Fibroblast of skin of left quadriceps (primary cell): ENCODE data around the gene MTARC2.

Source experiments
- DNase-seq, 2 experiments: peaks; one replicate each; pipeline ENCODE4 v3.0.0-alpha.2; 2013; ENCODE audit warnings: low read depth in 2 of 2

MTARC2 gene

GRCh38 chr1:220803401-220804201, 55.5 kb downstream of the MTARC2 start:
- DNase-seq = no peak

DNA sequence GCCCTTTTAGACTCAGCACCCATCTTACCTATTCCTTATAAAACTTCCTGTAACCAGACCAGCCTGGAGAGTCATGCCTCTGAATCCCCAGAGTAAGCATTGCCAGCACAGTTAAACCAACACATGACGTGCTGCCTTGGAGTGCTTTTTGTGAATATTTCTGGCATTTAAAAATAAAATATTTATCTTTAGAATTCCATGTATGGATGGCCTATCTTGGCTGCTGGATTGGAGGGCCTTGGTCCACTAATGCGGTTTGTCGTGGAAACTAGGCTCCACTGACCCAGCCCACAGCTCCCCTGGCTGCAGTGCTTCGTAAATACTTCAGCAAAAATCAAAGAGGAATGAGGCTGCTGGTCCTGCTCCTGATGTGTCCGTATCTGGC, 56.1 kb downstream of the MTARC2 start:
- DNase-seq = no peak

- DNase-seq = no peak
Observed at GRCh38 chr1:220806408-220806807, 58.3 kb downstream of the MTARC2 start.

DNA sequence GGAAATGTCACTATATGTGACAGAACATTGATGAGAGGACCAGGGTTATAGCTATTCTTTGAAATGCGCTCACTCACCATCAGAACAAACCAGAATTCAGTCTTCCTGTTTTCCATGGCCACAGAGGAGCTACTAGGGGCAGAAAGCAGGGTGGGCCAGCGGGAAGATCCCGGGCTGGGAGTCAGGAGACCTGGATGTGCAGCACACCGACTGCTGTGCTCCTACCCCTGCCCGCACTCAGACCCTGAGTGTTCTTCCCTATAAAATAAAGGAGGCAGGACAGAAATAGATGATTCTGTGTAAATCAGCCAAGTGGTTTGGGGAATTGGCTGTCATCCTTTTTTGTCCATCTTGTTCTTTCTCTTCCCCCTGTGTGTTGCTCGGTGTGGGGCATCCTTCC, 59.6 kb downstream of the MTARC2 start:
- DNase-seq = no peak

GRCh38 chr1:220808345-220809186, 60.4 kb downstream of the MTARC2 start:
- DNase-seq = no peak

GRCh38 chr1:220809187-220809550, 61.0 kb downstream of the MTARC2 start:
- DNase-seq = no peak

DNA sequence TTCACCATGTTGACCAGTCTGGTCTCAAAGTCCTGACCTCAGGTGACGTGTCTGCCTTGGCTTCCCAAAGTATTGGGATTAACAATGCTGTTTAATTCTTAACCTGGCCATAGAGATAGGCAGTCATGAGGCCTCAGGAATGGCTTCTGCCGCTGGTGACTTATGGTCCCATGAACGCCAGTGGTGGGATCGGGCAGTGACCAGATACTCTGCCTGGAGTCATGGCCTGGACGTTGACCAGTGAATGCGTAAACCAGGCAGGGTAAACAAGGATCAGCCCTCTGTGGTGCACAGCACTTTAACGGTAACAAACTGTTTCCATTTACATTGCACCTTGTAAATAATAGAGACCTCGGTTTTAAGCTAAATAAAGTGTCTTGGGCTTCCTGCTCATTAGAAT, 61.6 kb downstream of the MTARC2 start:
- DNase-seq = no peak

GRCh38 chr1:220810179-220810653, 62.1 kb downstream of the MTARC2 start:
- DNase-seq = peak; percentile 47 to 55

DNA sequence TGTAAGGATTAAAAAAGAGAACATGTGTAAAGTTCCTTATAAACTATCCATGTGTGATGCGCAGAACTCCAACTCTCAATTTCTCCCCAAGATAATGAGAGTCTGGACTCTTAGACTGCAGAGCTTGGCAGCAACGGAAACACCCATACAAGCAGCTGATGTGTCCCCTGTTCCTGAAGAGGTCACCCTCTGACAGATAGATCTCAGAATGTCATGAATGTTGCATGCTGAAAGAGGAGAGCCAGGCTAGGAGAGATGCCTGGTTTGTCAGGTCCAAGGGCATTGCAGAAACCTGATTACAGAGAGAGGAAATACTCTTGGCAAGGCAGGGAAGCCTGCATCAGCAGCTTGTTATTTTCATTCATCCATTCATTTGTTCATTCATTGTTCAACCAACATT, 62.8 kb downstream of the MTARC2 start:
- DNase-seq = no peak

- no peak for DNase-seq
Observed at GRCh38 chr1:220811695-220812094, 63.6 kb downstream of the MTARC2 start.

- no peak for DNase-seq
Observed at GRCh38 chr1:220812308-220812707, 64.2 kb downstream of the MTARC2 start.

- DNase-seq = no peak
Observed at GRCh38 chr1:220813013-220813412, 64.9 kb downstream of the MTARC2 start.

DNA sequence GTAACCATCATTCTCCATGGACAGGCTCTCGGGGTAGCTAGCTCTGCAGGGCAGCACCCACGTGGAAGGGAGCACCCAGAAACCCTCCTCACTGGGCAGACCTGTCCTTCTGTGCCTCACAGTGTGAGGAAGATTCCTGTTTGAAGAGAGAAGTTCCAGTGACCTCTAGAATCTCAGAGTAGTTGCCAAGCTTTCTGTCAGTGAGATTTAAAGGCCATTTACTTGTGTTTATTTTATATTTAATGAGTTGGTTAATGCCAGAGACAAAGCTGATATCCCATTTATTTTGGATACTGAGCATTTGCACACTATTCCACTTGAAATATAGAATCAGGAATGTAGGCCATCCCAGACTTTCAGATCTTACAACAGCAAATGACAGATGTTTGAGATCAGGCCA, 67.3 kb downstream of the MTARC2 start:
- no peak for DNase-seq

DNA sequence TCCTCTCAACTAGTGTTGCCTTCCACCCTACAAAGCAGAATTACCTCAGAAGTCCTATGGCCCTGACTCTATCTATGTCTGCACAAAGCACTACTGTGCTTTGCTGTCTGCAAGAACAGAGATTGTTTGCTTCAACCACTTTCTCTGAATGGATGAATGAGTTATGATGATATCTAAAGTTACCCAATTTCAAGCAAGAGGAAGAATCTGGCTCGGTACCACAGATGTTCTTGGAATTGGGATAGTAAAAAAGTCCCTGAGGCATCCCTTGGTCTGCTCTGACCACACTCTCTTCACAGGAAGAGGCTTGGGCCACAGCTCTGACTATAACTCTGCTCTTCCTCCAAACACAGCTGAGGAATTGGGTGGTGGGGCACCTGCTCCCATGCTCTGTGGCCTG, 69.8 kb downstream of the MTARC2 start:
- peak in 1 of 2 experiments; percentile 29 for DNase-seq

DNA sequence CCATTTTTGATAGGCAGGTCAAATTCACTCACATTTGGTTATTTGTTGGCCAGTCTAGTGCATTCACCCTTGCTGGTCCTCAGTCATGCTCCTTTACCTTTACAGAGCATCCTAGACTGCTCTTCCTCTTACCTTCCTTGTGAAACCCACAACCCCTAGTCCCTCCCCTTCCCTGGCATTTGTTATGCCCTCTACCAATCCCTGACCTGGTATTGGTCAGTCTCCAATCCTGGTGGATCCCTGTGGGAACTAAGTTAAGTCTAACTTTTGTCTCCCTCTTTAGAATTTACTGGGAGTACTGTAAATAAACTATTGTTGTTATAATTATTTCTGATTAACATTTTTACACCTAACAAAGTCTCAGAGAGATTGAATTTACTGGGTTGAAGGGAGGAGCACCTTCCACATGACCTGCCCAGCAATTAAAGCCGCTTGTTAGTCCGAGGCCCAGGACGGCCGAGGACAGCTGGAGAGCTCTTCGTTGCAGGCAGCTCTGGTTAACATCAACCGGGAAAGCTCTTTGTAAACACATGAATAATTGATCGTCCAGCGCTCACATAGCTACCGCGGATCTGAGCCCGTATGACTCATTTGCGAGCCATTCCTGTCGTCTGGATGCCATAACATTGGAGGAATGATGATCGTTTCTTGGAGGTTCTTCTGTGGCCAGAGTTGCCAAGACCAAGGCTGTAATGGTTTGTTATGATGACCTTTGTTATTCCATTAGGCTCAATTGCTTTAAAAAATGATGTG, 70.5 kb downstream of the MTARC2 start:
- peak; percentile 65 to 70 for DNase-seq

- no peak for DNase-seq
Observed at GRCh38 chr1:220819467-220820026, 71.4 kb downstream of the MTARC2 start.

GRCh38 chr1:220824031-220824989, 76.2 kb downstream of the MTARC2 start:
- no peak for DNase-seq

DNA sequence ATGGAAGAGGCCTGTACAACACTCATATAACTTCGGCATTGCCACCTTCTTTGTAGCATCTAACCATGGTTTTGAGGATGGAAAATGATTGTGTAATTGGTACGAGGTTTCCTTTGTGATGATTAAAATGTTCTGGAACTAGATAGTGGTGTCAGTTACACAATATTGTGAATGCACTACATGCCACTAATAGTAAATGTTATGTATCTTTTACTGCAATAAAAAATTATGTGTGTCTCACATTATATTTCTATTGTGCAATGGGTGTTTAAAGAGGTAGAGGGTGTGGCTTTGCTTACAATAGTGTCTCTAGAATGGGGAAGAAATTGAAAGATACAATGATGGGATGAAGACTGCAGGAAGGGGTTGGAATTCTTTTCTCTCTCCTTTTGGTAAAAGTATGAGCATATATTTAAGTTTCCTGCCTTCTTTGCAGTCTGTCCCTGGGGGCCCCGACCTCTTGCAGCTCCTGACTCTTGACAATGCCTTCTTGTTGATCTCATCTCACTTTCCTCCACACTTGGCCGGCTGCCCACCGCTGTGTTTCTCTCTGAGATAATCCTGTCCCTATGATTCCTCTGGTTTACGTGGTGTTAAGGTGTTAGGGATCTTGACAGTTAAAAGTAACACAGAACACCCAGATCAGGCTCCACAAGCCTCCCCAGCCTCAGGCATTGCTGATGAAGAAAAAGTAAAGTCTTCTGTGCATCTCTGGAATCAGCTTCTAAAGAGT, 77.9 kb downstream of the MTARC2 start:
- DNase-seq = no peak

DNA sequence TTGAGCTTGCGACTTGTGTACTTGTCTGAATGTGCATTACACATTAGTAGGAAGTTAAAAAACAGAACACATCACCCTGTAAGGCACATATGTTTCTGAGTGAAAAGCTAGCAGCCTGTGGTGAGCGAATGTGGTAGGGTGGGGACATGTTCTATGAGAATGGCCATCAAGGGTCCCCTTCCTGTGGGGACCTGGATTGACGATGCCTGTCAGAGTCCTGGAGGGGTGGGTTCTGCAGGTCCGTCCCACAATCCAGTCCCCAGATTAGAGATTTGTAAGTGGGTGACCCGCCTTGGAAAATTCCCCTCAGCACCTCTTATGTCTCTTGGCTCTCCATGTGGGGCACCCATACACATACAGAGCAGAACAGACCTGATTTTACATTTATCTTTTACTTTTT, 78.6 kb downstream of the MTARC2 start:
- DNase-seq = no peak
